Neural cell (in vitro differentiated cells): Measurements from ENCODE around the gene SERPINB10.

Source experiments
- EP300 ChIP-seq: fragments of 450-650 bp; conservative IDR thresholded peaks from 2 replicates; pipeline ENCODE4 v1.6.1; 2014; ENCODE audit warnings: antibody characterized with exemption, mild to moderate bottlenecking, moderate library complexity; ENCODE audit not compliant: poor library complexity, severe bottlenecking
- EZH2 ChIP-seq: fragments of 200-600, 300-800 bp; shearing (Covaris generic), sonication (generic); IDR thresholded peaks from 2 replicates; pipeline ENCODE4 v1.6.1; 2014; ENCODE audit warnings: antibody characterized with exemption, low read length, borderline replicate concordance, mild to moderate bottlenecking; ENCODE audit not compliant: insufficient read depth, poor library complexity, severe bottlenecking
- MXI1 ChIP-seq: fragments of 450-650 bp; conservative IDR thresholded peaks from 2 replicates; pipeline ENCODE4 v1.6.1; 2014; ENCODE audit warnings: antibody characterized with exemption, mild to moderate bottlenecking; ENCODE audit not compliant: poor library complexity, severe bottlenecking
- POLR2AphosphoS5 ChIP-seq: IDR thresholded peaks from 2 replicates; pipeline ENCODE4 v1.6.1; 2012
- RAD21 ChIP-seq: fragments of 450-650 bp; conservative IDR thresholded peaks from 2 replicates; pipeline ENCODE4 v1.6.1; 2014; ENCODE audit warnings: antibody characterized with exemption, mild to moderate bottlenecking, moderate library complexity
- TF ChIP-seq, protein P1 (sequence below): fragments of 450-650 bp; IDR thresholded peaks from 2 replicates; pipeline ENCODE4 v1.5.1; 2014; ENCODE audit warnings: antibody characterized with exemption, mild to moderate bottlenecking, moderate library complexity; ENCODE audit not compliant: poor library complexity, severe bottlenecking
- TF ChIP-seq, protein P2 (sequence below): IDR thresholded peaks from 2 replicates; pipeline ENCODE4 v1.6.1; 2012; ENCODE audit warnings: borderline replicate concordance

DNA sequence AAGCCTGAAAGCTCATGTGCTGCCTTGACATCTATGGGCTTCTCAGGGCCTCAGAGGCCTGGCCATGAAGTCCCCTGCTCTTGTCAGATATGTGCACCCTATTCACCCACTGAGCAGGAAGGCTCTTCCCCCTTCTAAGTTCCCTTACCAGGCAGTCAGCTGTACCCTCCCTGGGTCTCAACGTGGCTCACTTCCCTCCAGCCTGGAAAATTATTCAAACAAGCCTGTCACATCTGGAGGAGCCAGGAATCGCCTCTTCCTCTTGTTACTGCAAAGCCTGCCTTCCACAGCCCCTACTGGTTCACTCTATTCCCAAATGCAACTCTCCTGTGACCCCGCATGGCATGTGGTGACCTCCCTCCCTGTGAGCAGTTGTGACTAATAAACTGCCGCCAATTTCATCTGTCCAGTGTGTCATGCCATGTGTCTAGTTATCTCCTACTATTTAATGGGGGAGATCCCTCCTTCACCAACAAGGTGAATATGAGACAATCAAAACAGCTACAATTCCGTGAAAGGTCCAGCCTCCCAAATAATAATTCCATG lies 53.8 kb downstream of the SERPINB10 start:
- no peak for TF ChIP-seq MXI1
- TF ChIP-seq, protein P1, sequence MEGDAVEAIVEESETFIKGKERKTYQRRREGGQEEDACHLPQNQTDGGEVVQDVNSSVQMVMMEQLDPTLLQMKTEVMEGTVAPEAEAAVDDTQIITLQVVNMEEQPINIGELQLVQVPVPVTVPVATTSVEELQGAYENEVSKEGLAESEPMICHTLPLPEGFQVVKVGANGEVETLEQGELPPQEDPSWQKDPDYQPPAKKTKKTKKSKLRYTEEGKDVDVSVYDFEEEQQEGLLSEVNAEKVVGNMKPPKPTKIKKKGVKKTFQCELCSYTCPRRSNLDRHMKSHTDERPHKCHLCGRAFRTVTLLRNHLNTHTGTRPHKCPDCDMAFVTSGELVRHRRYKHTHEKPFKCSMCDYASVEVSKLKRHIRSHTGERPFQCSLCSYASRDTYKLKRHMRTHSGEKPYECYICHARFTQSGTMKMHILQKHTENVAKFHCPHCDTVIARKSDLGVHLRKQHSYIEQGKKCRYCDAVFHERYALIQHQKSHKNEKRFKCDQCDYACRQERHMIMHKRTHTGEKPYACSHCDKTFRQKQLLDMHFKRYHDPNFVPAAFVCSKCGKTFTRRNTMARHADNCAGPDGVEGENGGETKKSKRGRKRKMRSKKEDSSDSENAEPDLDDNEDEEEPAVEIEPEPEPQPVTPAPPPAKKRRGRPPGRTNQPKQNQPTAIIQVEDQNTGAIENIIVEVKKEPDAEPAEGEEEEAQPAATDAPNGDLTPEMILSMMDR = no peak
- TF ChIP-seq EZH2 = no peak
- no peak for TF ChIP-seq RAD21
- no peak for TF ChIP-seq EP300
- no peak for TF ChIP-seq POLR2AphosphoS5
- TF ChIP-seq, protein P2, sequence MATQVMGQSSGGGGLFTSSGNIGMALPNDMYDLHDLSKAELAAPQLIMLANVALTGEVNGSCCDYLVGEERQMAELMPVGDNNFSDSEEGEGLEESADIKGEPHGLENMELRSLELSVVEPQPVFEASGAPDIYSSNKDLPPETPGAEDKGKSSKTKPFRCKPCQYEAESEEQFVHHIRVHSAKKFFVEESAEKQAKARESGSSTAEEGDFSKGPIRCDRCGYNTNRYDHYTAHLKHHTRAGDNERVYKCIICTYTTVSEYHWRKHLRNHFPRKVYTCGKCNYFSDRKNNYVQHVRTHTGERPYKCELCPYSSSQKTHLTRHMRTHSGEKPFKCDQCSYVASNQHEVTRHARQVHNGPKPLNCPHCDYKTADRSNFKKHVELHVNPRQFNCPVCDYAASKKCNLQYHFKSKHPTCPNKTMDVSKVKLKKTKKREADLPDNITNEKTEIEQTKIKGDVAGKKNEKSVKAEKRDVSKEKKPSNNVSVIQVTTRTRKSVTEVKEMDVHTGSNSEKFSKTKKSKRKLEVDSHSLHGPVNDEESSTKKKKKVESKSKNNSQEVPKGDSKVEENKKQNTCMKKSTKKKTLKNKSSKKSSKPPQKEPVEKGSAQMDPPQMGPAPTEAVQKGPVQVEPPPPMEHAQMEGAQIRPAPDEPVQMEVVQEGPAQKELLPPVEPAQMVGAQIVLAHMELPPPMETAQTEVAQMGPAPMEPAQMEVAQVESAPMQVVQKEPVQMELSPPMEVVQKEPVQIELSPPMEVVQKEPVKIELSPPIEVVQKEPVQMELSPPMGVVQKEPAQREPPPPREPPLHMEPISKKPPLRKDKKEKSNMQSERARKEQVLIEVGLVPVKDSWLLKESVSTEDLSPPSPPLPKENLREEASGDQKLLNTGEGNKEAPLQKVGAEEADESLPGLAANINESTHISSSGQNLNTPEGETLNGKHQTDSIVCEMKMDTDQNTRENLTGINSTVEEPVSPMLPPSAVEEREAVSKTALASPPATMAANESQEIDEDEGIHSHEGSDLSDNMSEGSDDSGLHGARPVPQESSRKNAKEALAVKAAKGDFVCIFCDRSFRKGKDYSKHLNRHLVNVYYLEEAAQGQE = no peak
